GM18526 (cell line): ENCODE data around the gene DCP1A.

Source experiments
- POLR2A ChIP-seq: IDR thresholded peaks from 3 replicates; pipeline ENCODE4 v1.6.1; 2011; ENCODE audit not compliant: insufficient read length; ENCODE audit errors: extremely low read depth

Gene DCP1A

GRCh38 chr3:53337167-53337940 is 10.0 kb downstream of the DCP1A start:
- no peak for TF ChIP-seq POLR2A

GRCh38 chr3:53334742-53335141 is 12.6 kb downstream of the DCP1A start:
- TF ChIP-seq POLR2A, result no peak

- TF ChIP-seq POLR2A, result no peak
These were observed 15.5 kb downstream of the DCP1A start for GRCh38 chr3:53331871-53332270.

- TF ChIP-seq POLR2A, result no peak
These were observed 17.4 kb downstream of the DCP1A start for GRCh38 chr3:53329897-53330296.

- no peak for TF ChIP-seq POLR2A
These were observed 18.6 kb downstream of the DCP1A start for GRCh38 chr3:53328746-53329145.

GRCh38 chr3:53324105-53324504 is 23.2 kb downstream of the DCP1A start:
- TF ChIP-seq POLR2A, result no peak

- TF ChIP-seq POLR2A, result no peak
These were observed 26.6 kb downstream of the DCP1A start for GRCh38 chr3:53320697-53321096.

GRCh38 chr3:53318522-53318921 is 28.8 kb downstream of the DCP1A start:
- TF ChIP-seq POLR2A, result no peak

- TF ChIP-seq POLR2A, result no peak
These were observed 34.5 kb downstream of the DCP1A start for GRCh38 chr3:53312832-53313231.

- no peak for TF ChIP-seq POLR2A
These were observed 35.5 kb downstream of the DCP1A start for GRCh38 chr3:53311882-53312281.

- no peak for TF ChIP-seq POLR2A
These were observed 43.4 kb downstream of the DCP1A start for GRCh38 chr3:53303957-53304356.

- TF ChIP-seq POLR2A, result no peak
These were observed 43.8 kb downstream of the DCP1A start for GRCh38 chr3:53303549-53303948.

GRCh38 chr3:53300826-53301225 is 46.5 kb downstream of the DCP1A start:
- TF ChIP-seq POLR2A, result no peak

GRCh38 chr3:53295410-53295809 is 51.9 kb downstream of the DCP1A start:
- no peak for TF ChIP-seq POLR2A

GRCh38 chr3:53293867-53294266 is 53.5 kb downstream of the DCP1A start:
- TF ChIP-seq POLR2A, result no peak

- TF ChIP-seq POLR2A, result no peak
These were observed 59.1 kb downstream of the DCP1A start for GRCh38 chr3:53288214-53288613.

- TF ChIP-seq POLR2A, result no peak
These were observed 60.2 kb downstream of the DCP1A start for GRCh38 chr3:53287131-53287629.
